Neural cell (in vitro differentiated cells): ENCODE results near the gene CENPP.

Experiments used
- EP300 ChIP-seq: fragments of 450-650 bp; conservative IDR thresholded peaks from 2 replicates; pipeline ENCODE4 v1.6.1; 2014; ENCODE audit warnings: antibody characterized with exemption, mild to moderate bottlenecking, moderate library complexity; ENCODE audit not compliant: poor library complexity, severe bottlenecking
- EZH2 ChIP-seq: fragments of 200-600, 300-800 bp; shearing (Covaris generic), sonication (generic); IDR thresholded peaks from 2 replicates; pipeline ENCODE4 v1.6.1; 2014; ENCODE audit warnings: antibody characterized with exemption, low read length, borderline replicate concordance, mild to moderate bottlenecking; ENCODE audit not compliant: insufficient read depth, poor library complexity, severe bottlenecking
- MXI1 ChIP-seq: fragments of 450-650 bp; conservative IDR thresholded peaks from 2 replicates; pipeline ENCODE4 v1.6.1; 2014; ENCODE audit warnings: antibody characterized with exemption, mild to moderate bottlenecking; ENCODE audit not compliant: poor library complexity, severe bottlenecking
- RAD21 ChIP-seq: fragments of 450-650 bp; conservative IDR thresholded peaks from 2 replicates; pipeline ENCODE4 v1.6.1; 2014; ENCODE audit warnings: antibody characterized with exemption, mild to moderate bottlenecking, moderate library complexity
- REST ChIP-seq: IDR thresholded peaks from 2 replicates; pipeline ENCODE4 v1.6.1; 2012; ENCODE audit warnings: borderline replicate concordance
- SMC3 ChIP-seq: fragments of 450-650 bp; conservative IDR thresholded peaks from 2 replicates; pipeline ENCODE4 v1.6.1; 2014; ENCODE audit warnings: antibody characterized with exemption, mild to moderate bottlenecking, moderate library complexity; ENCODE audit not compliant: poor library complexity
- TAF1 ChIP-seq: IDR thresholded peaks from 2 replicates; pipeline ENCODE4 v1.6.1; 2012; ENCODE audit warnings: low read depth
- TF ChIP-seq, protein P1 (sequence below): fragments of 450-650 bp; IDR thresholded peaks from 2 replicates; pipeline ENCODE4 v1.5.1; 2014; ENCODE audit warnings: antibody characterized with exemption, mild to moderate bottlenecking, moderate library complexity; ENCODE audit not compliant: poor library complexity, severe bottlenecking

- TF ChIP-seq, protein P1, sequence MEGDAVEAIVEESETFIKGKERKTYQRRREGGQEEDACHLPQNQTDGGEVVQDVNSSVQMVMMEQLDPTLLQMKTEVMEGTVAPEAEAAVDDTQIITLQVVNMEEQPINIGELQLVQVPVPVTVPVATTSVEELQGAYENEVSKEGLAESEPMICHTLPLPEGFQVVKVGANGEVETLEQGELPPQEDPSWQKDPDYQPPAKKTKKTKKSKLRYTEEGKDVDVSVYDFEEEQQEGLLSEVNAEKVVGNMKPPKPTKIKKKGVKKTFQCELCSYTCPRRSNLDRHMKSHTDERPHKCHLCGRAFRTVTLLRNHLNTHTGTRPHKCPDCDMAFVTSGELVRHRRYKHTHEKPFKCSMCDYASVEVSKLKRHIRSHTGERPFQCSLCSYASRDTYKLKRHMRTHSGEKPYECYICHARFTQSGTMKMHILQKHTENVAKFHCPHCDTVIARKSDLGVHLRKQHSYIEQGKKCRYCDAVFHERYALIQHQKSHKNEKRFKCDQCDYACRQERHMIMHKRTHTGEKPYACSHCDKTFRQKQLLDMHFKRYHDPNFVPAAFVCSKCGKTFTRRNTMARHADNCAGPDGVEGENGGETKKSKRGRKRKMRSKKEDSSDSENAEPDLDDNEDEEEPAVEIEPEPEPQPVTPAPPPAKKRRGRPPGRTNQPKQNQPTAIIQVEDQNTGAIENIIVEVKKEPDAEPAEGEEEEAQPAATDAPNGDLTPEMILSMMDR = no peak
- TF ChIP-seq RAD21 (no peak), REST (no peak), EZH2 (no peak), SMC3 (no peak), EP300 (no peak), MXI1 (no peak), TAF1 (no peak)
Measured at GRCh38 chr9:92342825-92343488, 17.2 kb downstream of the CENPP start.
